ENCODE results near the gene TYR. TPM values are rescaled to one million over a fixed set of nuclear protein-coding genes. Genes with fewer than 3 reads are reported as not detected.
"Not testable (repeated sequence)": the region's sequence is repeated elsewhere in the genome, so short reads cannot be mapped to it uniquely, and the experiment has no call there.

The TYR gene
- total RNA-seq, 1 experiment from 2014 or later, result not detected

- not testable (repeated sequence) for H2BK15ac ChIP-seq (ENCODE audit: low read depth, low read length); H2BK5ac ChIP-seq (ENCODE audit: insufficient read length, low read length); H4K91ac ChIP-seq (ENCODE audit: insufficient read length, low read depth, low read length); H3K23ac ChIP-seq (ENCODE audit: insufficient read length, low read depth, low read length); H3K4me1 ChIP-seq (ENCODE audit: insufficient read depth, low read length); H3K79me1 ChIP-seq (ENCODE audit: insufficient read depth, low read depth, low read length, poor library complexity, severe bottlenecking); H2AK5ac ChIP-seq (ENCODE audit: insufficient read length, low read length); H3K4ac ChIP-seq (ENCODE audit: low read depth, low read length); H3K27ac Mint-ChIP-seq; H4K20me1 ChIP-seq (ENCODE audit: control insufficient read depth, insufficient read depth, insufficient read length); H3K79me2 ChIP-seq (ENCODE audit: insufficient read depth, low read length); H4K8ac ChIP-seq (replicated peaks; ENCODE audit: insufficient read length, low read depth, low read length); H3K23me2 ChIP-seq (ENCODE audit: insufficient read length, low read depth, low read length, poor library complexity, severe bottlenecking); H3K27me3 Mint-ChIP-seq (ENCODE audit: low read depth); DNase-seq; H3T11ph ChIP-seq (ENCODE audit: low read length); H3K9me3 ChIP-seq (ENCODE audit: control insufficient read depth, low read depth, low read length); H2BK12ac ChIP-seq (ENCODE audit: insufficient read length, low read depth, low read length); H2BK20ac ChIP-seq (ENCODE audit: low read depth, low read length, poor library complexity, severe bottlenecking); H2BK120ac ChIP-seq (ENCODE audit: low read depth, low read length, poor library complexity, severe bottlenecking); H3K9ac ChIP-seq (ENCODE audit: extremely low read depth, insufficient read length, low read length); H3K56ac ChIP-seq (ENCODE audit: insufficient read length, low read depth, low read length); H3K18ac ChIP-seq (ENCODE audit: insufficient read length, low read depth, low read length); H2AFZ ChIP-seq (ENCODE audit: low read length); H4K5ac ChIP-seq (ENCODE audit: insufficient read length, low read depth, low read length); H3K36me3 Mint-ChIP-seq (ENCODE audit: insufficient read depth in 1 of 3, low read depth in 3 of 3); H3K27ac ChIP-seq (ENCODE audit: insufficient read length, low read depth, low read length); H3K14ac ChIP-seq (ENCODE audit: insufficient read depth, low read length); H3K4me3 Mint-ChIP-seq; H3K4me2 ChIP-seq (ENCODE audit: insufficient read depth, insufficient read length, low read length); H3K9me3 Mint-ChIP-seq; H3K27me3 ChIP-seq (ENCODE audit: insufficient read depth, low read length)
- WGBS (ENCODE audit: extremely low coverage, insufficient read length, low lambda C conversion rate), result no CpG with 5 or more reads among the region's 1 CpG
- H3K4me1 Mint-ChIP-seq, result peaks cover 6 to 13% of the 10 kb centered on the region in 2 experiments
Observed at GRCh38 chr11:89303029-89303428, 125.4 kb downstream of the TYR start.

DNA sequence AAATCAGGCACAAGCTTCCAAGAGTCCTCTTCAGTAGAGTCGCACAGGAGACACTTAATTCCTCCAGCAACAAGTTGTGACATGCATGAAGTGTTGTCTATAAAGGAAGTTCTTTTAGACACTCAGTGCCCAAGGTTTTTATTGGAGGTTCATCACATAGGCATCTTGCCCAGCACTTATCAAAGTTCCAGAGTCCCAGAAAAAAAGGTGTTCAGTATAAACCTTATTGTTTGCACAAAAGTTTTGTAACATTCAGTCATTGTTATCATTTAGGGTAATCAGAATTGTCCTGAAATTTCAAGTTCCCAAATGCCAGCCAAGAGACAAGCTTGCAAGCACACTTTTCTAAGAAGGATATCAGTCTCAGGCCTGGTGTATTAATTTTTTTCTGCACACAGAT, 130.6 kb downstream of the TYR start:
- not testable (repeated sequence) for H3T11ph ChIP-seq (ENCODE audit: low read length); DNase-seq; H3K79me1 ChIP-seq (ENCODE audit: insufficient read depth, low read depth, low read length, poor library complexity, severe bottlenecking); H3K14ac ChIP-seq (ENCODE audit: insufficient read depth, low read length); H3K36me3 Mint-ChIP-seq (ENCODE audit: insufficient read depth in 1 of 3, low read depth in 3 of 3); H3K4me1 Mint-ChIP-seq; H3K56ac ChIP-seq (ENCODE audit: insufficient read length, low read depth, low read length); H3K23ac ChIP-seq (ENCODE audit: insufficient read length, low read depth, low read length); H3K27ac ChIP-seq (ENCODE audit: insufficient read length, low read depth, low read length); H2AFZ ChIP-seq (ENCODE audit: low read length); H3K9ac ChIP-seq (ENCODE audit: extremely low read depth, insufficient read length, low read length); H2BK120ac ChIP-seq (ENCODE audit: low read depth, low read length, poor library complexity, severe bottlenecking); H3K9me3 Mint-ChIP-seq; H3K4ac ChIP-seq (ENCODE audit: low read depth, low read length); H2BK5ac ChIP-seq (ENCODE audit: insufficient read length, low read length); H4K91ac ChIP-seq (ENCODE audit: insufficient read length, low read depth, low read length); H3K27me3 ChIP-seq (ENCODE audit: insufficient read depth, low read length); H3K79me2 ChIP-seq (ENCODE audit: insufficient read depth, low read length); H4K5ac ChIP-seq (ENCODE audit: insufficient read length, low read depth, low read length); H3K18ac ChIP-seq (ENCODE audit: insufficient read length, low read depth, low read length); H2BK15ac ChIP-seq (ENCODE audit: low read depth, low read length); H3K4me3 Mint-ChIP-seq; H3K27me3 Mint-ChIP-seq (ENCODE audit: low read depth); H2BK12ac ChIP-seq (ENCODE audit: insufficient read length, low read depth, low read length); H3K9me3 ChIP-seq (ENCODE audit: control insufficient read depth, low read depth, low read length); H2BK20ac ChIP-seq (ENCODE audit: low read depth, low read length, poor library complexity, severe bottlenecking); H3K27ac Mint-ChIP-seq; H4K8ac ChIP-seq (replicated peaks; ENCODE audit: insufficient read length, low read depth, low read length); H3K4me2 ChIP-seq (ENCODE audit: insufficient read depth, insufficient read length, low read length); H4K20me1 ChIP-seq (ENCODE audit: control insufficient read depth, insufficient read depth, insufficient read length); H3K4me1 ChIP-seq (ENCODE audit: insufficient read depth, low read length); H2AK5ac ChIP-seq (ENCODE audit: insufficient read length, low read length); H3K23me2 ChIP-seq (ENCODE audit: insufficient read length, low read depth, low read length, poor library complexity, severe bottlenecking)
- WGBS (ENCODE audit: extremely low coverage, insufficient read length, low lambda C conversion rate), result no CpG with 5 or more reads among the region's 1 CpG
